Stimulated activated naive B cell treated with anti-CD40 and anti-IgM and Interleukin-4, amounts not matched to agents 10 μg/mL and 1 μg/mL and 100 μg/mL, for 72 hours (primary cell): Measurements from ENCODE around the gene SYNE1.
"Not testable (repeated sequence)": the region's sequence is repeated elsewhere in the genome, so short reads cannot be mapped to it uniquely, and the experiment has no call there.

Source experiments
- ATAC-seq, 2 donors: fragments of 150-1000 bp; cut with Tn5 transposase; replicated peaks; 2 replicates each; pipeline ENCODE4 v1.10.0; 2021; ENCODE audit warnings: moderate library complexity in 1 of 2
- DNase-seq: peaks from one replicate; pipeline ENCODE4 v3.0.0; 2021
- H3K27ac Mint-ChIP-seq: one replicate; pipeline ENCODE4 v1.8.0; 2022; ENCODE audit warnings: mild to moderate bottlenecking, mixed read lengths
- H3K27me3 Mint-ChIP-seq, 2 donors: one replicate each; pipeline ENCODE4 v1.8.0; 2022; ENCODE audit warnings: mixed read lengths in 2 of 2
- H3K36me3 Mint-ChIP-seq, 2 donors: one replicate each; pipeline ENCODE4 v1.8.0; 2022; ENCODE audit warnings: mixed read lengths in 2 of 2, mild to moderate bottlenecking in 1 of 2
- H3K4me1 Mint-ChIP-seq, 2 donors: one replicate each; pipeline ENCODE4 v1.8.0; 2022; ENCODE audit warnings: mixed read lengths in 2 of 2, mild to moderate bottlenecking in 1 of 2
- H3K4me3 Mint-ChIP-seq, 2 donors: one replicate each; pipeline ENCODE4 v1.8.0; 2022; ENCODE audit warnings: mild to moderate bottlenecking in 2 of 2, mixed read lengths in 2 of 2, moderate library complexity in 1 of 2
- H3K9me3 Mint-ChIP-seq, 2 donors: one replicate each; pipeline ENCODE4 v1.8.0; 2022; ENCODE audit warnings: mixed read lengths in 2 of 2, mild to moderate bottlenecking in 1 of 2

Gene SYNE1

DNA sequence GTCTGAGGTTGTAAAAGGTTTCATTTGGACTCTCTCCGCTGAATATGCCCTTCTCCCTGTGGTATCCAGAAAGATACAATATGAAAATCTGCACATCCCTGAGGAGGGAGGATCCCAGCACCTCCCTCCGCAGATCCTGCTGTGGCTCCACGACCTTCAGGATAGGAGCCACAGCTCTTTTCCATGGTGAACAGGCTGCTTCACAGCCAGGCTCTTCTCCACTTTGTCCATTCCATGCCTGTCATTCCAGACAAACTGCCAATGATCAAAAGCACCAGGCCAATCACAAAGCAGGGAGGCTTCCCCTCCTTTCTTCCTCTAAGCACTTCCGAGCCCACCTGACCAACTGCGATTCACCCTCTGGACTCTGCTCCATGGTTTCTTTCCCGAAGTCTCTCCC lies 489.9 kb downstream of the SYNE1 start:
- Mint-ChIP-seq H3K9me3 (no peaks in the 10 kb centered on the region), H3K27ac (peak overlapping the region; percentile 39), H3K4me3 (no peak overlapping the region), H3K27me3 (no peaks in the 10 kb centered on the region), H3K4me1 (peaks cover 5 to 8% of the 10 kb centered on the region in 2 donors), H3K36me3 (peaks cover 32 to 48% of the 10 kb centered on the region in 2 donors)
- DNase-seq (no peak), ATAC-seq (no peak)

DNA sequence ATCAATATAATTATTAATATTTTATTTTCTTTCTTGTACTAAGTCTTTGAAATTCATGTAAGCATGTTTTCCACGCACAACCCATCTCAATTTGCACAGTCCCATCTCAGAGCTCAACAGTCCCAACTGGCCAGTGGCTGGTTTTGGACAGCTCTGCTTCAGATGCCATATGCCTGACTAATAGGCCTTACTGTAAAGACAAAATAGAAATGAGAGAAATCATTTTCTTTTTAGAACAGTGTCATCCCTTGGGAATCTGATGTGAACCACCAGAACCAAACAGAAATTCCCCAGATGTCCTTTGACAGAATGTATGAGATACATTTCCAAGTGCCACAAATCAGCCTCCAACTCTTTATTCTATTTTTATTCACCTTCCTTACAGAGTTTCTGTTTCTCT lies 490.8 kb downstream of the SYNE1 start:
- H3K27ac Mint-ChIP-seq = no peak overlapping the region
- H3K36me3 Mint-ChIP-seq = peaks cover 32 to 43% of the 10 kb centered on the region in 2 donors
- ATAC-seq = no peak
- H3K27me3 Mint-ChIP-seq = no peaks in the 10 kb centered on the region
- H3K4me3 Mint-ChIP-seq = no peak overlapping the region
- H3K4me1 Mint-ChIP-seq = peaks cover 5 to 8% of the 10 kb centered on the region in 2 donors
- no peak for DNase-seq
- no peaks in the 10 kb centered on the region for H3K9me3 Mint-ChIP-seq

DNA sequence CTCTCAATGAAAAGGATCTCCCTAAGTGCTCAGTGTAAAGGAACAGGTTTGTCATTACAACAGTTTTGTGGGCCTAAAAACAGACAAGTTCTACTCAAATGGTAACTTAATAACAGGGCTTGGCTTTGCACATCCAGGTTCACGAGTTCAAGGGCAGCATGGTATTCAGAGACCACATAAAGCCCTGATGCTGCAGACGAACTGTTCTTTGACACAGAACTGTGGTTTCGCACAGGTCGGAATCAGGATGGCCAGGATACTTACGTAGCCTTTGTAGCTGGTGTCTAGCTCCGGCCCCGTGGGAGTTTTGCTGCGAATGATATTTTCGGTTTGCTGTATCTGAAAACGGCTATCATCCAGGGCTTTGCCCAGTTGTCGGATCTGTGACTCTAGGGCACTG lies 493.8 kb downstream of the SYNE1 start:
- no peaks in the 10 kb centered on the region for H3K9me3 Mint-ChIP-seq
- H3K36me3 Mint-ChIP-seq = peaks cover 32 to 45% of the 10 kb centered on the region in 2 donors
- no peak for DNase-seq
- peaks cover 5 to 8% of the 10 kb centered on the region in 2 donors for H3K4me1 Mint-ChIP-seq
- no peaks in the 10 kb centered on the region for H3K27me3 Mint-ChIP-seq
- no peak overlapping the region for H3K4me3 Mint-ChIP-seq
- no peak for ATAC-seq
- no peak overlapping the region for H3K27ac Mint-ChIP-seq

DNA sequence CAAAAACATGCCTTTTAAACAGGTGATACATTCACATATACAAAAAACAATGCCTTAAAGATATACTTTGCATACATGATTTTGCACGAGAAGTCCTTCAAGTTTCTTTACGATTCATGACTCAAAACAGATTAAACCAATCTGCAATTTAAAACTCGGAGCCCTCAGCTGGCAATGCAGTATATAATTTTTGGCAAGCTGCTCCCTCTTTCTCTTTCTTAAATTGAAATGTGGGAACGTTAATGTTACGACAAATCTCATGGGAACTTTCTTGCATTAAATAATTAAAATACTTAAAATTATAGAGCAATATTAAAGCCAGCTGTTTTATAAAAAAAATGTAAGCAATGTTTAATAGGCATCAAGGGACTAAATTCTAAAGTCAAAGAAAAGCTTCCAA lies 495.1 kb downstream of the SYNE1 start:
- H3K9me3 Mint-ChIP-seq = no peaks in the 10 kb centered on the region
- H3K27me3 Mint-ChIP-seq = no peaks in the 10 kb centered on the region
- H3K4me3 Mint-ChIP-seq = no peak overlapping the region
- H3K27ac Mint-ChIP-seq = no peak overlapping the region
- ATAC-seq = no peak
- DNase-seq = no peak
- peaks cover 5 to 6% of the 10 kb centered on the region in 2 donors for H3K4me1 Mint-ChIP-seq
- peaks cover 22 to 37% of the 10 kb centered on the region in 2 donors for H3K36me3 Mint-ChIP-seq

DNA sequence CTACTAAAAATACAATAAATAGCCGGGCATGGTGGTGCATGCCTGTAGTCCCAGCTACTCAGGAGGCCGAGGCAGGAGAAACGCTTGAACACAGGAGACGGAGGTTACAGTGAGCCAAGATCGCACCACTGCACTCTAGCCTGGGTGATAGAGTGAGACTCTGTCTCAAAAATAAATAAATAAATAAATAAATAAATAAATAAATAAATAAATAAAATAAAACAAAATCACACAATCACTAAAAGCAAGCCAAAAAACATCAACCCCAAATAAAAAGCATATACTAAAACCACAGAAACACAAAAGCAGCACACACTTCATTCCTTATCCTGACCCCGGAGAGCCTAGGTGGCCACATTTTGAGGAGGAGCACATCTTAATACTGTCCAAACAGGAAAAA lies 498.8 kb downstream of the SYNE1 start:
- not testable (repeated sequence) for H3K27ac Mint-ChIP-seq, H3K9me3 Mint-ChIP-seq
- peaks cover 10 to 35% of the 10 kb centered on the region in 2 donors for H3K36me3 Mint-ChIP-seq

DNA sequence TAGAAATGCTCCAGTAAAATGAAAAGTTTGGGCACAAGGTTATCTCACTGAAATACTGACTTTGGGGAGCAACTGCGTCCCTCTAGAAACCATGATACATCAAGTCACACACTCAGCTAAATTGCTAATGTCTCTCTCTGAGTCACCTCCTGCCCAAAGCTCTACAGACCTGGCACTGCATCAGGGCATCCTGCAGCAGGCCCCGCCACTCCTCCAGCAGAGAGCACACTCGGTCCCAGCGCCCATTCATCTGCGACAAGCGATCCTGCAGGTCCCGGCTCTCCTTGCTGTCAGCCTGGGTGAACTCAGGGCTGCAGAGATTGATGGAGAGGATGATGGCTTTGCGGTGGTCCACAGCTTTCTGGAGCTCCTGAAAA lies 500.7 kb downstream of the SYNE1 start:
- Mint-ChIP-seq H3K27ac (no peak overlapping the region), H3K9me3 (no peaks in the 10 kb centered on the region), H3K27me3 (no peaks in the 10 kb centered on the region)

More for the DNA sequence above, 498.8 kb downstream of the SYNE1 start:
- H3K4me1 Mint-ChIP-seq, H3K27me3 Mint-ChIP-seq, H3K4me3 Mint-ChIP-seq, ATAC-seq, DNase-seq: not testable (repeated sequence)

DNA sequence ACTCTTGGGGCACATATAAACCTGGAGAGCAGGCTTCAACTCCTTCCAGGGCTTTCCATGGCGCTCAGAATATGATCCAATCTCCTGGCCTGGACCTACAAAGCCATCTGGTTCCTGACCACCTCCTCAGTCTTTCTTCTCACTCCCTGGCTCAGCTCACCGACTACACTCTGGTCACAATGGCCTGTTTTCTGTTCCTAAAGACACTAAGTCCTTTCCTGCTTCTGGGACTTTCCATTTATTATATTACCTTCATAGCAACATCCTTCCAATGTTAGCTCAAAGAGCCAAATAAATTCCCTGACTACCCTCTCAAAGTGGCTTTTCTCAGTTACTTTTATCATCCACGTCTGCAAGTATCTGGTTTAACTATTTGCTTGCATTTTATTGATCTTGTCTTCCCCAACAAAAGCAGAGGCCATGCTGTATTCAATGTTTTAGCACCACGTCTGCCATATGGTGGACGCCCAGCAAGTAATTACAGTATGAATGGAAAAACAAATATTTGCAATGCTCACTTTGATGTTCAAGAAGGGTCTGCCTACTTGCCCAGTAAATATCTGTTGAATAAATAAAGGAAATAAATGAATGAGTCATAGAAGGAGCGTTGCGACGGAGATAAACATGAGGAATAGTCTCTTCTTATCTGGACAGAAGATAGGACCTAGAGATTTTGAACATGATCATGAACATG lies 501.3 kb downstream of the SYNE1 start:
- Mint-ChIP-seq H3K36me3 (peaks cover 16 to 36% of the 10 kb centered on the region in 2 donors), H3K27me3 (no peaks in the 10 kb centered on the region), H3K4me3 (no peak overlapping the region), H3K9me3 (no peaks in the 10 kb centered on the region), H3K27ac (no peak overlapping the region), H3K4me1 (no peaks in the 10 kb centered on the region)
- DNase-seq = no peak
- no peak for ATAC-seq

More for the DNA sequence above, 500.7 kb downstream of the SYNE1 start:
- Mint-ChIP-seq H3K36me3 (peaks cover 16 to 41% of the 10 kb centered on the region in 2 donors), H3K4me1 (no peaks in the 10 kb centered on the region), H3K4me3 (no peak overlapping the region)
- no peak for ATAC-seq
- no peak for DNase-seq

DNA sequence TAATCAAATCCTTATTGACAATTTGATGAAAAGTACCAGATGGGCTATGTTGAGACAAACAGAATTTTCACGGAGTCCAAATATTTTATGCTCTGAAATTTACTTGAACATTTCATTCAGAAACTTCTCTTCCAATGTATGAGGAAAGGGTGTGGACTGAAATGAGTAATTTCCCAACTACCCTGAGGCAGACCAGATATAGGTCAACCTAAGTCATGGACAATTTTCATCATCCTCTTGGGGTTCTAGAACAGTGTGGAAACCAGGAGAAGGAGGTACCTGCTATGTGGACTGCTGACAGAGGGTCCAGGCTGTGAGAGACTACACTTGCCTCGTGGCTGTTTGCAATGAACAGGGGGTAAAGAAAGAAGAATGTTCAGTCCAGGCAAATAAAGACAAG lies 506.7 kb downstream of the SYNE1 start:
- DNase-seq (no peak), ATAC-seq (no peak)
- H3K36me3 Mint-ChIP-seq = peaks cover 27 to 30% of the 10 kb centered on the region in 2 donors
- no peak overlapping the region for H3K27ac Mint-ChIP-seq
- H3K4me3 Mint-ChIP-seq = no peak overlapping the region
- no peaks in the 10 kb centered on the region for H3K27me3 Mint-ChIP-seq
- H3K9me3 Mint-ChIP-seq = no peaks in the 10 kb centered on the region
- peaks cover 0 to 2% of the 10 kb centered on the region in 2 donors for H3K4me1 Mint-ChIP-seq

DNA sequence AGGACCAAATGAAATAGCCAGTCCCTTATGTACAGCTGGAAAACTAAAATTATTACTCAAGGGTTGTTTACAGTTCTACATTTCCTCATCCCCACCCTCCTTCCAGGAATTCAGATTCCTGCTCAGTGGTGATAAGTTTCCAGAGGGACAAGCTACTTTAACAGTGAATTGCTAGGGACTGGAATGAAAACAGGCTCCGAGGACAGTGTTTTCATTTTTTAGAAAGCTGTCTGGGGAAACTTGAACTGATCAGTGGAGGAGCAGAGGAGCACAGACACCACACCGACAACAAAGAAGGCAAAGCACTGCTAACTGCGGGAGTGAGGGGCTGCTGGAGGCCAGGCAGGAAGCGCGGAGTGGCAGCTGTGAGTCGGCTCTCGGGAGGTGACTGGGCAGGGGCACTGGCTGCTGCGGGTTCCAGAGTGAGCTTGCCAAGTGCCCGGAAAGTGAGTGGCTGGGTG lies 507.4 kb downstream of the SYNE1 start:
- Mint-ChIP-seq H3K9me3 (no peaks in the 10 kb centered on the region), H3K27me3 (no peaks in the 10 kb centered on the region), H3K36me3 (peaks cover 26 to 29% of the 10 kb centered on the region in 2 donors), H3K4me3 (no peak overlapping the region), H3K27ac (no peak overlapping the region), H3K4me1 (peaks cover 0 to 2% of the 10 kb centered on the region in 2 donors)
- DNase-seq = no peak
- no peak for ATAC-seq

DNA sequence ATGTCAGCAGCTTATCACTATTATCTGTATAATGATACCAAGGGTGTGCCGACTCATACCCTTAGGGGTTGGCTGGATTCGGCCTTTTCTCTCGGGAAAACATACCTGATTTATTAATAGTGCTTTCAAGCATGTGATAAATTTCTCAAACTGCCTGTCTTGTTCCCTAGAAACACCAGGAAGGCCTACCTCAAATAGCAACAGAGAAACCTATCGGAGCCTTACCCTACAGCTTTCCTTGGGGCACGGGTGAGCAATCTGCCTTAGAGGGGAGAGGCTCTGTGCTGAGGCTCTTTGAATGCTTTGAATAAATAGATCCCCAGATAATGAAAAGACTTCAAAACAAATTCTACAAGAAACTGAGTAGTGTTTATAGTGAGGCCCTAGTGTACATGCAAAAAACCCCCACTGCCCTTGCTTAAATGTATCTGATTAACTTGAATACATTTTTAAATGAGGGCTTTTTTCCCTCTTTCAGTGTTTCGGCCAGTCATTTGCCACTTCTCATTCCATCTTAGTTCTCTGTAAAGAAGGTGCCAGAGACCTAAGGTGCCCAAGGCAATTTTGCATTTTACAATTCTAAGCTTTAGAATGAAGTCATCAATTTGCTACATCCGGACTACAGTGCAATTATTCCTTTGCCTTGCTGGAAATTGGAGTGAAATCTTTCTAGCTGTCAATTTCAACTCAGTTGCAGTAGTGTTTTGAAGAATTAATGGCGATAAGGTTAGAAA lies 509.6 kb downstream of the SYNE1 start:
- ATAC-seq (no peak), DNase-seq (no peak)
- Mint-ChIP-seq H3K4me3 (no peak overlapping the region), H3K4me1 (peaks cover 0 to 4% of the 10 kb centered on the region in 2 donors), H3K27me3 (no peaks in the 10 kb centered on the region), H3K9me3 (no peaks in the 10 kb centered on the region), H3K27ac (no peak overlapping the region), H3K36me3 (peaks cover 26 to 29% of the 10 kb centered on the region in 2 donors)

DNA sequence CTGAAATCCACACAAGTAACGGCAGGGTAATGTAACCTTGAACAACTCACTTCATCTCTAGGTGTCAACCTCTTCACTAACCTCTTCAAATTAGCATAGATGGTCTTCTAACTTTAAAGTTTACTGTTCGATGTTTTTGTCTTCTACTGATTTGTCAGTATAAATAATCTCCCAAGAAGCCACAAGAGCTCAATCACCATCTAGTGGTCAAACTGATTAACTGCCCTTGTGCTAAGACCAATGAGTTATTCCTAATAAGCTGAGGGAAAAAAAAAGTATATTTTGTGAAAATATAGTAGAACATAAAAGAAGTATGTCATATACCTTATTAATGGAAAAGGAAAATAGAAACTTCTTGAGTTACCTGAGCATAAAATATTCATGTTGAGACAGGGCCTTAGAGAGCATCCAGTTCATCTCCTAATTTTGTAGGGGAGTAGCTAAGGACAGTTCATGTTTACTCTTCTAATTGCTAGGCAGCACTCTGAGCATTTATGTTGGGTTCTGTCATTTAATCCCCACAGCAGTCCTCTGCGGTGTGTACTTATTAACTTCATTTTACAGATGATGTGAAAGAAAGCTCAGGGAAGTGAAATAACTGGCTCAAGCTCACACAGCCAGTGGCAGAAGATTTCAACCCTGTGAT lies 512.6 kb downstream of the SYNE1 start:
- H3K4me3 Mint-ChIP-seq = no peak overlapping the region
- ATAC-seq (peak; percentile 53 to 54), DNase-seq (no peak)
- H3K27ac Mint-ChIP-seq = no peak overlapping the region
- peaks cover 0 to 2% of the 10 kb centered on the region in 2 donors for H3K4me1 Mint-ChIP-seq
- no peaks in the 10 kb centered on the region for H3K9me3 Mint-ChIP-seq
- H3K36me3 Mint-ChIP-seq = peaks cover 28 to 34% of the 10 kb centered on the region in 2 donors
- no peaks in the 10 kb centered on the region for H3K27me3 Mint-ChIP-seq

DNA sequence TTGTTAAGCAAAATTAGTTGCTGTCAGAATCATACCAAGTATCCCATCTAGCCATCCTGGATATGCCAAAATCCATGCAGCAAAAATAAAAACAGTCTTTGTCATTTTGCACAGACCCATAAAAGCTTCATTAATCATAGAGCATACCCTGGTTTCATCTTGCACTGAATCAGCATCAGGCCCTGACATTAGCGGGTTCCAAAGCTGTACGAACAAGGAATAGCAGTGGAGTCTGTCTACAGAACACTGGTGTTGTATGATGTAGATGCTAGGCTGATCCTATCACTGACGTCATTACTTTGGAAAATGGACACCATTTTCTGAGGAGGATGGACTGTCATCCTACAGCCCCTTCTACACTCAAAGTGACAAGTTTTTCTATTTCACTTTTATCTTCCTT lies 514.1 kb downstream of the SYNE1 start:
- H3K36me3 Mint-ChIP-seq = peaks cover 21 to 35% of the 10 kb centered on the region in 2 donors
- peak overlapping the region; percentile 25 for H3K27ac Mint-ChIP-seq

DNA sequence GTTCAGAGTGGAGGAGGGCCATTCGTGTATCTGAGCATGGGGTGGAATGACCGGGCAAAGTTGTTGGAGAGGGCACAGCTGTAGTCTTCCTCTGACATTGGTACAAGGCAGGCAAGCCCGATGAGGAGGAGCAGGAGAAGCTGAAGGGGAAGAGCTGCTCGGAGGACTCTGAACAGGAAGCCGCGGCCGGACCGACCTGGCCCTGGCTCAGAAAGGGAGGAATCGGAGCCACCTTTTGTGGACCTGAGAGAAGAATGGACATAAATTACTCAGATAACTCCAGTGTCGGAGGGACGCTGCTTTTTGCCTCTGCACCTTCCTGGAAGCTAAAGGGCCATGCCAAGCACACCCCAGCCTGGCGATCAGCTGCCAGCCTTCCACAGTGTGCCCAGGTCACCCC lies 514.7 kb downstream of the SYNE1 start:
- Mint-ChIP-seq H3K4me3 (no peak overlapping the region), H3K4me1 (peaks cover 4 to 6% of the 10 kb centered on the region in 2 donors), H3K9me3 (peaks cover 2 to 5% of the 10 kb centered on the region in 2 donors), H3K36me3 (peaks cover 21 to 35% of the 10 kb centered on the region in 2 donors), H3K27me3 (no peaks in the 10 kb centered on the region), H3K27ac (no peak overlapping the region)
- no peak for DNase-seq
- no peak for ATAC-seq

More for the DNA sequence above, 514.1 kb downstream of the SYNE1 start:
- peaks cover 2 to 4% of the 10 kb centered on the region in 2 donors for H3K9me3 Mint-ChIP-seq
- no peak overlapping the region for H3K4me3 Mint-ChIP-seq
- ATAC-seq (no peak), DNase-seq (no peak)
- peaks cover 0 to 4% of the 10 kb centered on the region in 2 donors for H3K4me1 Mint-ChIP-seq
- no peaks in the 10 kb centered on the region for H3K27me3 Mint-ChIP-seq

DNA sequence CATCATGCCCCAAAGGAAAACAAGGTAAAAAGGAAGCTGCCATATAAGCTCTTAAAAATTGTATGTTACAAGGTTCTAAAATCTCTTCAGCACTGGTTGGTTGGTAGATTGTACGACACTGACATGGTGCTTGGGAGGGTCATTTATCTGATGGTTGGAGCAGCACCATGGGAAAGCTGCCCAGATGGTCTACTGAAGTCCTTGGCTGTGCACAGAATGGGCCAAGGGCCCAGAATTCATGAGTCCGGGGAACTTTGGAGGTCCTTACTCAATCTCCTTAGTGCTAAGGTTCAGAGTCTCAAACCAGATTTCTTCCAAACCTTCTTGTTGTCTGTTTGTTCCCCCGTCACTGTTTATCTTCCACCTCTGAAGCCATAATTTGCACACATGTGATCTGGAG lies 515.3 kb downstream of the SYNE1 start:
- Mint-ChIP-seq H3K27ac (no peak overlapping the region), H3K27me3 (no peaks in the 10 kb centered on the region)

More for the DNA sequence above, 515.3 kb downstream of the SYNE1 start:
- H3K9me3 Mint-ChIP-seq = peaks cover 2 to 5% of the 10 kb centered on the region in 2 donors
- no peak overlapping the region for H3K4me3 Mint-ChIP-seq
- H3K4me1 Mint-ChIP-seq = peaks cover 4 to 8% of the 10 kb centered on the region in 2 donors
- H3K36me3 Mint-ChIP-seq = peaks cover 21 to 35% of the 10 kb centered on the region in 2 donors
- no peak for ATAC-seq
- DNase-seq = no peak
